Activated CD4-positive, alpha-beta T cell treated with anti-CD3 and anti-CD28 coated beads for 24 hours (primary cell): ENCODE measurements around the gene TUBE1.
"Not testable (repeated sequence)": the region's sequence is repeated elsewhere in the genome, so short reads cannot be mapped to it uniquely, and the experiment has no call there.

ENCODE experiments used
- DNase-seq, 2 donors: peaks; one replicate each; pipeline ENCODE4 v3.0.0-alpha.2; 2020; ENCODE audit warnings: low read depth in 2 of 2

Gene TUBE1, protein sequence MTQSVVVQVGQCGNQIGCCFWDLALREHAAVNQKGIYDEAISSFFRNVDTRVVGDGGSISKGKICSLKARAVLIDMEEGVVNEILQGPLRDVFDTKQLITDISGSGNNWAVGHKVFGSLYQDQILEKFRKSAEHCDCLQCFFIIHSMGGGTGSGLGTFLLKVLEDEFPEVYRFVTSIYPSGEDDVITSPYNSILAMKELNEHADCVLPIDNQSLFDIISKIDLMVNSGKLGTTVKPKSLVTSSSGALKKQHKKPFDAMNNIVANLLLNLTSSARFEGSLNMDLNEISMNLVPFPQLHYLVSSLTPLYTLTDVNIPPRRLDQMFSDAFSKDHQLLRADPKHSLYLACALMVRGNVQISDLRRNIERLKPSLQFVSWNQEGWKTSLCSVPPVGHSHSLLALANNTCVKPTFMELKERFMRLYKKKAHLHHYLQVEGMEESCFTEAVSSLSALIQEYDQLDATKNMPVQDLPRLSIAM

DNA sequence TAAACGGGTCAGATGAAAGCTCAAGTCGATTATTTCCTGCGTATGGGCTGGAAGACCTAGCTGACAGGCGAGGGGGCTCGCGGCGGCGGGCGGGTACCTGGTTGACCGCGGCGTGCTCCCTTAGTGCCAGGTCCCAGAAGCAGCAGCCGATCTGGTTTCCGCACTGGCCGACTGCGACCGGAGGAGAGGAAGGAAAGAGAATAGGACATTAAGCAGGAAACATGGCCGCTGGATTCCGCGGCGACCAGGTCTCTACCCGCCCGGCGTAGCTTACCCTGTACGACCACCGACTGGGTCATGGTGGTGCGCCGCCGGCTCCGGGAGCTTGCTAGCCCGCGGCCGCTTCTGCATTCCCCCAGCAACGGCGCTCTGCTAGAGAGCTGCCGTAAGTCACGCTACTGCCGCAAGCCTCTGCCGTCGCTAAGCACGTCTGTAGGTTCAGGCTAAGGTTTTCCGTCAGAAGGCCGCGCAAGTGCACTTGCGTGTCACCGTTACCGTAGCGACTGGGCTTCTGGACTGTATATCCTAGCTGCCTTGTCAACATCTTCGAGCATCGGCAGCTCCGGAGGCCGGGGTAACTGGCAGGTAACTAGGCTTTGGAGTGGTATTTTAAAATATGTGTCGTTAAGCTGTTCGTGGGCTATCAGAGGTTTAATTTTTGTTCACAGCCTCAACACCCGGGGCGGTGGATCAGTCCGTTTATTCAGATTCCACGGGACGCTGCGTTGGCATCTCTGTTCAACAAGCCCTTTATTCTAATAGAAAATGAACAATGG lies at the start of gene TUBE1, which contains the start of gene FAM229B:
TSS of gene TUBE1 (minus strand) at position 347 of the 776 bp plus-strand sequence. CDS start at position 299, 48 bp downstream.
TSS of gene FAM229B (plus strand) at position 456 of the 776 bp plus-strand sequence. CDS start 11,693 bp downstream, outside the sequence.
- DNase-seq: peak; percentile 75 to 81

DNA sequence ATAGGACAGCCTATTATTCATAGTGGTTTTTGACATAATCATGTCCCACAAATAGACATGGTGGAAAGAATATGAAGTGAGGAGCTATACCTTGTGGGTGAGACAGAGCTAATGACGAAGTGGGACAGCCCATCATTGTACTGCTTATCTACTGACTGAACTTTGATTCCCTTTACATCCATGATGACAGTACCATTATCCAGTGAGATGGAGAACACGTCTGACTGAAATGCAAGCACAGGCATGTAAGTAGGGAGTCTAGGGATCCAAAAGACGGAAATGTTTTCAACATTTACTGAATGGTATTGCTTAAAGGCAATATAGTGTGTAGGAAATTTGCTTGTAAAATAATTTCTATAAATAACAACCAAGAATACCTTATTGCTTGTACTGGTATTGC lies 43.6 kb upstream of the TUBE1 start:
- no peak for DNase-seq

DNA sequence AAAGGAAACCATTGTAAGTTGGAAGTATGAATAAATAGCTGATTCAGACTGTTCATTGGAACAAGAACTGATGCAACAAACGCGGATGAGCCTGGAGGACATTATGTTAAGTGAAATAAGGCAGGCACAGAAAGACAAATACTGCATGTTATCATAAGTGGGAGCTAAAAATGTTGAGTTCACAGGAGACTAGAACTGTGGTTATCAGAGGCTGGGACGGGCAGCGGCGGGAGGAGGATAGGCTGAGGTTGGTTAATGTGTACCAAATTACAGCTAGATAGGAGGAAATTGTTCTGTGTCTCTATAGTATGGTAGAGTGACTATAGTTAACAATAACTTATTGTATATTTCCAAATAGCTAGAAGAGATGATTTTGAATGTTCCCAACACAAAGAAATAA lies 40.9 kb upstream of the TUBE1 start:
- no peak for DNase-seq

DNA sequence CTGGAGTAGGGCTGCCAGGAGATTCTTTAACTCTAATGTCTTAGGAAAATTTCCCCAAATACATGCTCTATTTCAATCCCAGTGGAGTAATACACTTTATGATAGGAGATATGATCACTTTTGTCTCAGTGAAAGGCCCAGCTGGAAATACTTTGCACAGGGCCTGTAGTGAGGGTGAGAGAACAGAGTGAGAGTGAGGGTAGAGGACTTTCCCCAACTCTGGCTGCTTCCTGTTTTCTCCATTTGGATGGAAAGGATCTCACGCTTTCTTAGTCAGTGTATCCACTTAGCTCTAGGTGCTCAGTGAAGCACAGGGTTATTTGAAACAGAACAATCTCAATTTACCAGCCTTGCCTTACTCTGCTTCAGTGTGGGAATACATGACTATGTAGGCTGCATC lies 36.7 kb upstream of the TUBE1 start:
- DNase-seq: no peak

DNA sequence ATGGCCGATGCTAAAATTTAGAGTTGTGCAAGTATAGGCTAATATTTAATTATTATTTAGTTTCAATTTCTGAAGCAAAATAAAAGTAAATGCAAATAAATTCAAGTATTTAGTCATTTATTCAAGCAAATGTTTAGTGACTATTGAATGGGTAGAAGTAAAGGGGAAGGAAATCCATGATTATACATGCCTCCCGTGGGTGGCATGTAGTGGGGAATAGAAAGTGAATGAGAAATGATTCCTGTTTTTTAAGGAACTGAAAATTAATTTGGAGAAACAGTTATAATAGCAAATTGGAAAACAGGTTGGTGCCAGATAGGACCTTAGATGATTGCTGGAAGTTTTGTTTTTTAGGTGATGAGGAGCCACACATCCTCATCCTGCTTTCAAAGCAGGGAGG lies 35.5 kb upstream of the TUBE1 start:
- DNase-seq: no peak

DNA sequence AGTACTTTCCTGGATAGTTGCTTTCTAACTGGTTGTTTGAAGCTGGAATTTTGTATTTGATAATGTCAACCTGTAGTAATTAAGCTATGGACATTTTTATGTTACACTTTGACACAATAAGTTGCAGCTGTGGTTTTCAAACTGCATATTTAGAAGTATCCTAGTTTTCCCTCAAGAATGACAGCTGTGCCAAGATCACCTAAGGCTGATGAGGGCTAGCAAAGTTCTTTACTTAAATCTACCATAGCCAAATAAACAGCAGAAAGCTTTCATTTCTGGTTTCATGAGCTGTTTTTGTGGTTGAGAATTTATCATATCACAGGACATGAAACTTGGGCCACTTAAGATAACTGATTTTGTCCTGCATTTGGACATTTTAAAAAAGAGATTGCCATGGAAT lies 30.8 kb upstream of the TUBE1 start:
- DNase-seq: no peak

DNA sequence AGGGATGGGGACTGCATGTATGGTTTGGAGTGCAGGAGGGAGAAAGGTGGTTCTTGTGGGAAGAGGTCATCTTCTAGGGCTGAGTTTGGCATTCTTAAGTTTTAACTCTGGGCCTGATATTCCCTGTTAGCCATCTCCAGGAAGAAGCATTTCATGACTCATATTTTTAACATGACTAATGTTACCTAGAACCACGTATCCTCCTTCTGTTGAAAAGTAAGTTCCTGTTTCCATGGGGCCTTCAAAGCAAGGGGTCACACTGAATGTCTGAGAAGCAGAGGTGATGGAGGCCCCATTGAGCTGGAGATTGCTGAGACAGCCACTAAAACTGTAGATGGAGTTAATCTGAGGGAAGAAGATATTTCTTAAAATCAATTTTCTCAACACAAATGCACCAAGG lies 30.3 kb upstream of the TUBE1 start:
- no peak for DNase-seq

DNA sequence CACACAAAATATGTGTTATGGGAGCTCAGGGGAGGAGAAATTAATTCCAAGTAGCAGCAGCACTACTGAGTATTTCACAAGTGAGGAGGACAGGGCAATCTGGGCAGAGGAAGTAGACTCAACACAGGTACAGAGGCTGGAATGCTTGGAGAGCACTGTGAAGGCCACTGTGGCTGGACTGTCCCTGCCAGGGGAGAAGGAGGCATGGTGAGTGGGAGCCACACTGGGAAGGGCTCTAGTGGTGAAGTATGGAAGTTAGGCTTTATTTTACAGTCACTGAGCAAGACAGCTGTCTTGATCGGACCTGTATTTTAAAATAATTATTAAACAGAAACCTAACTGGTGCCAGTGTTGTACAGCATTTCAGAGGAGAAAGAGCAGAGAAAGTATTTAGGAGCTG lies 28.9 kb upstream of the TUBE1 start:
- DNase-seq: no peak

DNA sequence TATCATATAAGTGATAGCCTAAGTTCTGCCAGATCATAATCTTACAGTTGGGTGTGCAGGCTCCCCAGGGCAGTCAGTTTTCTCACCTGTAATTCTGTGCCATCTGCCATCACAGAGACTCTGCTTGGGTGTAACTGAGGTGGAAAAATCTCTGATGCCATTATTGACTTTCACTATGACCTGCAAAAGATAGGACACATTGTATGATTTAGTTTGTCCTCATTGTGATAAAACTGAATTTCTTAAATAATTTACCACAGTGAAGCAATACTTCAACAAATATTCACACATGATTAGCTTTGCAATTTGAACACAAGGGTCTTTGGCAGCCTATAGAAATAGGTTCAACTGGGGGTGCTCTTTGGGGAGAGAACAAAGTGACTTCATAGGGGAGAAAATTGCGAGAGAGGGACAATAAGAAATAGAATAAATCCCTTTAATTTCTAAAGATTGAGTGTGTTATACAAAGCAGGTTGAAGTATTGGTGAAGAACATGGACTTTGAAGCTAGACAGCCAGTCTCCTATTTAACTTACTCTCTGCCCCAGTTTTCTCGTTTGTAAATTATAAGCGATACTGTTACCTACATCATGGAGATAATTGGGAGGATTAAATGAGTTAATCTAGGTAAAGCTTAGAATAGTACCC lies 27.4 kb upstream of the TUBE1 start:
- no peak for DNase-seq

DNA sequence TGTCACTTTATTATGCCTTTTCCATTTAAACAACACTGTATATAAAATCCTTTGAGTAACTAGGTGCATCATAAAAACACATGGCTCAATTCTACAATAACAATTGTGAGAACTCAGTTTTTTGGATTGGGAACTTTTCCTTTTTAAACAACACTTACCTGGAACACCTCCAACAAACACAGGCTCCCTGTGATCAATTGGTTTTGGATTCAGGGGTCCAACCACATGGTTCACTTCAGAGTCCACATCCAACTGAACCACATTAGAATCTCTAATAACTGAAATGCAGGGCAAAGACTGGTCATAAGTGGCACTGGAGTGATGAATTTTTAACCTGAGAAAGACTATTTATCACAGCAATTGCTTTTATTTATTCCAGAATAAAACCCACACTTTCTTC lies 26.6 kb upstream of the TUBE1 start:
- no peak for DNase-seq

DNA sequence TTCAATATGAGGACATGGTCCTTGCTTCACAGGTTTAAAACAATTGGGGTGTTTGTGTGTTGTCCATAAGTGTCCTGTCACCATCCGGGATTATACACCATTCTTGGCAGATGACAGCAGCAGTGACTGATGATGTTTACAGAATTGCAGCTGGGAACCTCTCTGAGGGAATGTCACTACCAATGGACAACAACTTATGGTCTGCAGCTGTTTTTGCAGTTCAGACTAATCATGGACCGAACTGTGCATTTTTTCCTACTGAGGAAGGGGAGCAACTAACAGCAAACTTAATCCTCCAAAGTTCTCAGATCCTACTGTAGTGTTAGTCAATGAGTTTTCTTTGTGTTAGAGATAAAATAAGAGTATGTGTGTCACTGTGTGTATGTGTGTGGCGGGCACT lies 26.1 kb upstream of the TUBE1 start:
- DNase-seq: no peak

DNA sequence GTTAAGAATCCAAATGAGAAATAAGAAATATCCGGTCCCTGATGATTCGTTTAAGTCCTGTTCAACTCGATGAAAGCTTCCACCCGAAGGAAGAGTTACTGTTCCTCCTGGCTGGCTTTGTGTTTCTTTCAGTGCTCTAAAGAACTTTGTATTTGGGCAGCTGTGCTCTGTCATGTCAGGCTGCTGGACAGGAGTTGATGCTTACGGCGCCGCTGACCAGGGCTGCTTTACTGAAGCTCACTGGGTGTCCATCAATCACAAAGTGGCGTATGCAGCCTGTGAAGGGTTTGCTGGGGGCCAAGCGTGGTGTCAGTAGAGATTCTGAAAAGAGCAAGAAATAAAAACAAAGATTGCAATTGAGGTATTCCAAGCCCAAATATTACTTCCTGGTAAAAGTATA lies 22.0 kb upstream of the TUBE1 start:
- no peak for DNase-seq

DNA sequence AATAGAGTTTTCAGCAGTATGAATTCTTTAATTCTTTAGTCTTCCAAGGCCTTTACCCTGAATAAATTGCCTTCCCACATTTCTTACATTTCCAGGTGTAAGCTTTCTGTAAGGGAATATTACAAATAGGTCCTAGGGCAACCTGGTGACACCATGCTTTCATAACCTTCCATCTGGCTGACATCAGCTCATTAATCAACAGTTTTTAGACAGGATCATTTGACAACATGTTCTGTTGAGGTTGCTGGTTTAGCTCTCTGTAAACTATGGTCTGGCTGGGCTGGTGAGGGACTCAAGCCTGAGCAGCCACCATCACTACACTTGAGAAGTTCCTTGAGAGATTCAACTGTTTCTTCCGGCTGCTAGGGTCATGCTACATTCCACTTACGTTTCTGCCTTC lies 19.3 kb upstream of the TUBE1 start:
- DNase-seq: no peak

DNA sequence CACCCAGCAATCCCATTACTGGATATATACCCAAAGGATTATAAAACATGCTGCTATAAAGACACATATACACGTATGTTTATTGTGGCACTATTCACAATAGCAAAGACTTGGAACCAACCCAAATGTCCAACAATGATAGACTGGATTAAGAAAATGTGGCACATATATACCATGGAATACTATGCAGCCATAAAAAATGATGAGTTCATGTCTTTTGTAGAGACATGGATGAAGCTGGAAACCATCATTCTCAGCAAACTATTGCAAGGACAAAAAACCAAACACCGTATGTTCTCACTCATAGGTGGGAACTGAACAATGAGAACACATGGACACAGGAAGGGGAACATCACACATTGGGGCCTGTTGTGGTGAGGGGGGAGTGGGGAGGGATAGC lies 18.7 kb upstream of the TUBE1 start:
- DNase-seq: not testable (repeated sequence)

DNA sequence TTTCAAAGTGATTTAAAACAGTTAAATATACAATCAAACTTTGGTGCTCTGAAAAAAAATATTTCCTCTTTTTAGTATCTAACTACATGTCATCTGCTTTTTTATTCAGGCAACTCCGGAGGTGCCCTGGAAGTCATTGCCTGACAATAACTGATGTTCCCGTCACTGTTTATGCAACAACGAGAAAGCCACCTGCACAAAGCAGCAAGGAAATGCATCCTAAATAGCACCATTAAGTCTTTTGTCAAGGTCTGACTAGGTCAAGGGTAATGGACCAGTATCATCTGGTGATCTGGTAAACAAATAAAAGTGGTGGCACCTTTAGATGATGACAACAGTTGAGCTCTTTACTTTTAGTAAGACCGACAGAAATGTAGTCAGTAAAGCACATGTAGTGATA lies 13.3 kb upstream of the TUBE1 start:
- no peak for DNase-seq

DNA sequence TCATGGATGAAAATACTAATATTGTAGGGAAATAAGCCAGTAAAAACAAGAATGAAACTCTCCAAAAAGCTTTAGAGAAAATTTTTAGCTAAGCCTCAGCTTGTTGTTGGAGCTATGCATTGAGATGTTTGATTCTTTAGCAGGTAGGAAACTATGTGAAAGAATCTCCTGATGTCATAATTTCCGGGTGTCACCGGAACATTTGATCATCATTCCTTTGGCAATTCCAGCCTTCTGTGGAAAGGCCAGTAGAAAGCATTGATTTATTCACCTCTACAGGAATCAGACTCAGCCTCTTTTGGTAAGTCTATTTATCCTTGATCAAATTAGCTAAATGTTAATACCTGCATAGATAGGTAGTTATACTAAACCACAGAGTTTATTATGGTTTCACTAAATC lies 9.6 kb upstream of the TUBE1 start:
- no peak for DNase-seq

DNA sequence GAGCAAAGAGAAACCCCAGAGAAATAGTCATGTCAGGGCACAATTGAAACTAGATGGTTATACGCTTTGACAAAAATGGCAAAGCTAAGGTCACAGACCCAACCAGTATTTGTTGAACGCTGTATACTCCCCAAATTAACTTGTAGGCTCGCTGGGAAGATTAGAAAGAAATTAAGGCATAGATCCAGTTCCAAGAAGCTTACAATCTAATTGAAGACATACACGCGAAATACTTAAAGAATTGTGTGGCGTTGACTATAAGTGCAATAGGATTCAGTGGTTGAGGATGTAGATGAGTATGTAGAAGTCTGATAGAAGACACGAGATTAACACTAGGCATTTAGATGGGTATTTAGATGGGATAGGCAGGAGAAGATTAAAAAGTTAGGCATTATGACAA lies 634 bp upstream of the TUBE1 start:
- no peak for DNase-seq

DNA sequence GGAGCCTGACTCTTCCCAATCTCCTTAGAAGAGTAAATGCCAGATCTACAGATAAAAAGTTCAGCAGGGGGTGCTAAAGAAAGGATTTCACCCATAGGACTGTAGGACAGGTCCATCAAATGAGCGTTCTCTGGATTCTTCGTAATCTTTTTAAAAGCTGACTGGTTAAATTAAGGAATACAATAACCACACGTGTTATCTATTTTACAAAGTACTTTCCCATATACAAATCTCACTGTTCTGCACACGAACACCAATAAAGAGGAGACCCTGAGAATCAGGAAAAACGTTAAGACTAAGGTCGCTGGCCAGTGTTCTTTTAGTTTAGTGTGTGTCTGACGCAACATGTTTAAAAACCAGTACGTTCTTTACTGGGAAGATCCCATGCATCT lies 542 bp downstream of the TUBE1 start:
- no peak for DNase-seq

DNA sequence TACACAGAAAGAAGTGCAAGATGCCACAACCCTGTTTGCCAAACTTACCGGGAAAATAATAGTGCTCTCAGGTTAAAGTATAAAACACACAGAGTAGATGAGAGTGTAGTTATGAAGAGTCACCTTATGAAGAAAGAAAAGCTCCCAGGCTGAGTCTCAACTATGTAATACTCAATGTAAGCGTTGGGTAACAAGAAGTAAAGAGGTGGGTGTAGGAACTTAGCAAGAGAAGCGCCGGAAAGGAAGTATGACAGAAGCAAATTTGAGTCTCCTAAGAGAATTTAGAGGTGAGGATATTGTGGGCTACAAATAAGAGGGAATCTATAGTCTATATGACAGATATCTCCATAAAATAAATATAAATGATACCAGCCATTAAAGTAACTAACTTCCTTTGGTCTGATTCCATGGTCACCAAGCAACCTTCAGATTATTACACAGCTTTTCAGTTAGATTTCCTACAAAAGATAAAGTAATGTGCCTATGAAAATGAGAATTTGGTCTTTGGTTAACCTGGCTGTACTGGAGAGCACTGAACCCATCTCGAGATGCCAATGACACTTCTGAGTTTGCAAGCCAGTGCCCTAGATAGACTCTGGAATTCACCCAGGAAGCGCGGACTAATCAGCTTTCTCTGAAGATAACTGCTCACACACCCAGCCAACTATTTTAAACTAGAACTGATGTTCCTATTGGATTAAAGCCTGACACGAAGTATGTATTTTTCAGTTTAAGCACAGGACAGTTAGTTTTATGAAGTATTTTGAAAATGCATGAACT lies 1.8 kb downstream of the TUBE1 start:
- DNase-seq: no peak

DNA sequence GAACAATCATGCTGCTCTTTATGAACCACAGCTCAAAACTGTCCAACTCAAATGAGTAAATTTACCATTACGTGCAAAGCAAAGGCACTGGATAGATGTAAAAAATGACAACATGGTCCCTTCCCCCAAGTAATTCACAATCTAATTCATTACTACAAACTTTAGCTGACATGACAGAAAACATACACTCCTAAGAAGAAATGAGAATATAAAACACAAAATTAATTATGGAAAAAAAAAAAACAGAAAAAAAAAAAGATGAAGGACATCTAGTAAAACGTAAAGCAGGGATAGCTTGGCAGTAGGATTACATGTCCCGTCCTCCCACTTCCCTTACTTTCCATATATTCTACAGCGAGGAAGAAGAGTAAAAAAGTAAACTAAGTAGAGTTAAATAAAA lies 5.7 kb downstream of the TUBE1 start:
- no peak for DNase-seq

DNA sequence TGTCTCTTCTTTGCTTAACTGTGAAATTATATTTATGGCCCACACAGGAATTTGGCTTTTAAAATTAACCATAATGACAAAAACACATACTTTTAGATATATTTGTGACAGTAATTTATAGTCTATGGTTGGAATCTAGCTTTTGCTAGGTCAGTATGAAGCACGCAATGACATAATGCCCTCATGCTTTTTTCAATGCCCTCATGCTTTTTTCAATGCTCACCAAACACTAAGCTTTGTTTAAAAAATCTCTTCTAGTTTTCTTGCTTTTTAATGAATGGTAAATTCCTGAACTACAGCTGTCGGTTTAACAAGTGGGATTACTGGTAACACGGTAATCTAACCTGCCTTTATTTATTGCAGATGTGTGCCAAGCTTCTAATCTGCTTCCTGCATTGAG lies 20.7 kb downstream of the TUBE1 start:
- DNase-seq: no peak
